Measurements from ENCODE around the gene TSC22D4. TPM values are rescaled to one million over a fixed set of nuclear protein-coding genes. Genes with fewer than 3 reads are reported as not detected.
"Not testable (repeated sequence)": the region's sequence is repeated elsewhere in the genome, so short reads cannot be mapped to it uniquely, and the experiment has no call there.

The TSC22D4 gene
- total RNA-seq, 4 donors from 2014 or later: 57.3 to 97.7 (median 68.0) TPM

DNA sequence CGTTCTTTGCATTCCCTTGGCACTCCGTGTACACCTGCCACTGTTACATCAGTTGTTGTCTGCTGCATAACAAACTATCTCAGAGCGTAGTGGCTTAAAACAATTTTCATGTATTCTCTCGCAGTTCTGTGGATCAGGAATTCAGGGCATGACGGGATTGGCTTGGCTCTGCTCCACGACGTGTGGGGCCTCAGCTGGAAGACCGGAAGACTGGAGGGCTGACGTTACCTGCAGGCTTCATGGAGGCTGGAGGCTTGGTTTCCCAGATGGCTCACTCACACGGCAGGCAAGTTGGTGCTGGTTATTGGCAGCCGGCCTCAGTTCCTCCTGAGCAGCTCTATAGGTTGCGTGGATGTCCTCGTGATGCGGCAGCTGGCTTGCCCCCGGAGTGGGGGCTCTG is 30.2 kb upstream of the TSC22D4 start:
- DNase-seq (ENCODE audit: low spot score in 2 of 2): peak; percentile 53 to 87
- no peak overlapping the region for H3K4me3 ChIP-seq (ENCODE audit: low read depth, poor library complexity, severe bottlenecking)
- intact Hi-C loops (cut with DNase I; ENCODE audit: low total_unique reads): no loop called here
- no peak for TF ChIP-seq POLR2A (IDR thresholded peaks at IDR 0.05)
- 26 to 34% methylated on average over 13 to 15 of the region's 15 CpGs for WGBS, 2 donors

DNA sequence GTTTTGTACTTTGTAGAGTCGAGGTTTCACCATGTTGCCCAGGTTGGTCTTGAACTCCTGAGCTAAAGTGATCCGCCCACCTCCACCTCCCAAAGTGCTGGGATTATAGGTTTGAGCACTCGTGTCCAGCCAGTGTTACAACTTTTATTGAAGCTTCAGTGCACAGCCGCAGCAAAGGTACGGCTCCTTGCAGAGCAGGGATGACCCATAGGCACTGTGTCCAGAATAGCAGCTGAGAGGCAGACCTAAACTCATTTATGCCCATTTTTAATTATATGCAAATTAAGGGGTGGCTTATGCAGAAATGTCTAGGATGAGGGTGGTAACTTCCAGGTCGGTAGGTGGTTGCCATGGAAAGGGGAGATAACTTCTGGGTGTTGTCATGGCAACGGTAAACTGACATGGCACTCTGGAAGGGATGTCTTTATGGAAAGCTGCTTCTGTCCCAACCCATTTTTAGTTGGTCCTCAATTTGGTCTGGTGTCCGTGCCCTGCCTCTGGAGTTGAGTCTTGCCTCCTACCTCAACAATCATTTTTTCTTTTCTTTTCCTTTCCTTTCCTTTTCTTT is 27.4 kb upstream of the TSC22D4 start:
- intact Hi-C loops (cut with DNase I; ENCODE audit: low total_unique reads): no loop called here
- 71 to 75% methylated on average over 8 of the region's 8 CpGs for WGBS, 2 donors
- TF ChIP-seq POLR2A (IDR thresholded peaks at IDR 0.05): no peak
- TF ChIP-seq, protein P1, sequence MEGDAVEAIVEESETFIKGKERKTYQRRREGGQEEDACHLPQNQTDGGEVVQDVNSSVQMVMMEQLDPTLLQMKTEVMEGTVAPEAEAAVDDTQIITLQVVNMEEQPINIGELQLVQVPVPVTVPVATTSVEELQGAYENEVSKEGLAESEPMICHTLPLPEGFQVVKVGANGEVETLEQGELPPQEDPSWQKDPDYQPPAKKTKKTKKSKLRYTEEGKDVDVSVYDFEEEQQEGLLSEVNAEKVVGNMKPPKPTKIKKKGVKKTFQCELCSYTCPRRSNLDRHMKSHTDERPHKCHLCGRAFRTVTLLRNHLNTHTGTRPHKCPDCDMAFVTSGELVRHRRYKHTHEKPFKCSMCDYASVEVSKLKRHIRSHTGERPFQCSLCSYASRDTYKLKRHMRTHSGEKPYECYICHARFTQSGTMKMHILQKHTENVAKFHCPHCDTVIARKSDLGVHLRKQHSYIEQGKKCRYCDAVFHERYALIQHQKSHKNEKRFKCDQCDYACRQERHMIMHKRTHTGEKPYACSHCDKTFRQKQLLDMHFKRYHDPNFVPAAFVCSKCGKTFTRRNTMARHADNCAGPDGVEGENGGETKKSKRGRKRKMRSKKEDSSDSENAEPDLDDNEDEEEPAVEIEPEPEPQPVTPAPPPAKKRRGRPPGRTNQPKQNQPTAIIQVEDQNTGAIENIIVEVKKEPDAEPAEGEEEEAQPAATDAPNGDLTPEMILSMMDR (IDR thresholded peaks at IDR 0.05): no peak
- no peak for DNase-seq (ENCODE audit: low spot score in 2 of 2)
- H3K4me3 ChIP-seq (ENCODE audit: low read depth, poor library complexity, severe bottlenecking): no peak overlapping the region

DNA sequence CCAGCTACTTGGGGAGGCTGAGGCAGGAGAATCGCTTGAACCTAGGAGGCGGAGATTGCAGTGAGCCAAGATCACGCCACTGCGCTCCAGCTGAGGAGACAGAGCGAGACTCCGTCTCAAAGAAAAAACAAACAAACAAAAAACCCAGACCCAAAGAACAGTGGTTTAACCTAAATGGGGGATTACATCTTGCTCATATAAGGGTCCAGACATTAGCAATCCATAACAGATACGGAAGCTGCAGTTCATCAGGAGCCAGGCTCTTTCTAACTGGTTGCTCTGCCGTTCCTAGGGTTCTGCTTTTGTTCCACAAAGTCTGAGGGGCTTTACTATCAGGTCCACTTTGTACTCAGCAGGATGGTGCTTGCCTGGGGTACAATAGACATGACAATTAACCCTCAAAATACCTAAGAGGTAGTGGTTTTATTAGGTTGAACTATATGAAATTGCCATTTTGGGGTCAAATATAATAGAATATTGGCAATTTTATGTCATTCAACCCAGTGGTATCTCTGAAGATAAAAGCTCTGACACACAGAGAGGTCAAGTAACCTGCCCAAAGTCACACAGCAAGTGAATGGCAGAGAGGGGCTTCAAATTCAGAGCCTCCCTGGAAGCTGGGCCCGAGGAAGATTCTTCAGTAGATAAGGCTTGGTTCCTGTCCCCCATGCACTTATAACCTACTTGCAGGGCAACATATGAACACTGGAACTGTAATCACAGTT is 26.0 kb upstream of the TSC22D4 start:
- no peak overlapping the region for H3K4me3 ChIP-seq (ENCODE audit: low read depth, poor library complexity, severe bottlenecking)
- no peak for TF ChIP-seq POLR2A (IDR thresholded peaks at IDR 0.05)
- TF ChIP-seq, protein P1 (IDR thresholded peaks at IDR 0.05): no peak
- intact Hi-C loops (cut with DNase I; ENCODE audit: low total_unique reads): no loop called here
- DNase-seq (ENCODE audit: low spot score in 2 of 2): no peak
- 92 to 95% methylated on average over 9 of the region's 9 CpGs for WGBS, 2 donors

DNA sequence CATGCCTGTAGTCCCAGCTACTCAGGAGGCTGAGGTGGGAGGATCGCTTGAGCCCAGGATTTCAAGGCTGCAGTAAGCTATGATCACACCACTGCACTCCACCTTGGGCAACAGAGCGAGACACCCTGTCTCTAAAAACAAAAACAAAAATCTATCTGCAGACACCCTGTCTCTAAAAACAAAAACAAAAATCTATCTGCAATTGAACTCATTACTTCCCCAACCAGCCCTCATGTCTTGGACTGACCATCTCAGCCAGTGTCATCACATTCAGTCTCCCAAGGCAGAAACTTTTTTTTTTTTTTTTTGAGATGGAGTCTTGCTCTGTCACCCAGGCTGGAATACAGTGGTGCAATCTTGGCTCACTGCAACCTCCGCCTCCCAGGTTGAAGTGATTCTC is 25.0 kb upstream of the TSC22D4 start:
- DNase-seq (ENCODE audit: low spot score in 2 of 2); H3K4me3 ChIP-seq (ENCODE audit: low read depth, poor library complexity, severe bottlenecking); intact Hi-C loops (cut with DNase I; ENCODE audit: low total_unique reads): not testable (repeated sequence)
- WGBS, 2 donors: 89 to 95% methylated on average over 3 of the region's 3 CpGs

DNA sequence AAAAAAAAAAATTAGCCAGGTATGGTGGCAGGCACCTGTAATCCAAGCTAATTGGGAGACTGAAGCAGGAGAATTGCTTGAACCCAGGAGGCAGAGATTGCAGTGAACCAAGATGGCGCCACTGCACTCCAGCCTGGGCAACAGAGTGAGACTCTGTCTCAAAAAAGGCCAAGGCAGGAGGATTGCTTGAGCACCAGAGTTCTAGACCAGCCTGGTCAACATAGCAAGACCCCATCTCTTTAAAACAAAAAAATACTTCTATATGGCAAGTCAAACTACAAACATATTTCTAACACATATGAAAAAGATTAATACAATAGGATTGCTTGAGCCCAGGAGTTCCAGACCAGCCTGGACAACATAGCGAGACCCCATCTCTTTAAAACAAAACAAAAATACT is 21.7 kb upstream of the TSC22D4 start:
- intact Hi-C loops (cut with DNase I; ENCODE audit: low total_unique reads); H3K4me3 ChIP-seq (ENCODE audit: low read depth, poor library complexity, severe bottlenecking); DNase-seq (ENCODE audit: low spot score in 2 of 2): not testable (repeated sequence)
- WGBS, 2 donors: 96 to 99% methylated on average over 2 of the region's 2 CpGs

DNA sequence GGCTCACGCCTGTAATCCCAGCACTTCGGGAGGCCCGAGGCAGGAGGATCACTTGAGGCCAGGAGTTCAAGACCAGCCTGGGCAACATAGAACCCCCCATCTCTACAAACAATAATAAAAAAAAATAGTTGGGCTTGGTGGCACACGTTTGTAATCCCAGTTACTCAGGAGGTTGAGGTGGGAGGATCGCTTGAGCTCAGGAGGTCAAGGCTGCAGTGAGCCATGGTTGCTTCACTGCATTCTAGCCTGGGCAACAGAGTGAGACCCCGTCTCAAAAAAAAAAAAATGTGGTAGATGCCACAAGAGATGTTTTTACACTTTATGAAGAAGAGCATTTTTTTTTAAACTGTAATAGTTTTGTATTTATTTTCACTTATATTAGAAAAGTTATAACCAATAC is 17.5 kb upstream of the TSC22D4 start:
- intact Hi-C loops (cut with DNase I; ENCODE audit: low total_unique reads): no loop called here
- TF ChIP-seq, protein P1 (IDR thresholded peaks at IDR 0.05): no peak
- no peak for TF ChIP-seq POLR2A (IDR thresholded peaks at IDR 0.05)
- H3K4me3 ChIP-seq (ENCODE audit: low read depth, poor library complexity, severe bottlenecking): no peak overlapping the region
- WGBS, 2 donors: 85 to 87% methylated on average over 6 of the region's 6 CpGs
- no peak for DNase-seq (ENCODE audit: low spot score in 2 of 2)

DNA sequence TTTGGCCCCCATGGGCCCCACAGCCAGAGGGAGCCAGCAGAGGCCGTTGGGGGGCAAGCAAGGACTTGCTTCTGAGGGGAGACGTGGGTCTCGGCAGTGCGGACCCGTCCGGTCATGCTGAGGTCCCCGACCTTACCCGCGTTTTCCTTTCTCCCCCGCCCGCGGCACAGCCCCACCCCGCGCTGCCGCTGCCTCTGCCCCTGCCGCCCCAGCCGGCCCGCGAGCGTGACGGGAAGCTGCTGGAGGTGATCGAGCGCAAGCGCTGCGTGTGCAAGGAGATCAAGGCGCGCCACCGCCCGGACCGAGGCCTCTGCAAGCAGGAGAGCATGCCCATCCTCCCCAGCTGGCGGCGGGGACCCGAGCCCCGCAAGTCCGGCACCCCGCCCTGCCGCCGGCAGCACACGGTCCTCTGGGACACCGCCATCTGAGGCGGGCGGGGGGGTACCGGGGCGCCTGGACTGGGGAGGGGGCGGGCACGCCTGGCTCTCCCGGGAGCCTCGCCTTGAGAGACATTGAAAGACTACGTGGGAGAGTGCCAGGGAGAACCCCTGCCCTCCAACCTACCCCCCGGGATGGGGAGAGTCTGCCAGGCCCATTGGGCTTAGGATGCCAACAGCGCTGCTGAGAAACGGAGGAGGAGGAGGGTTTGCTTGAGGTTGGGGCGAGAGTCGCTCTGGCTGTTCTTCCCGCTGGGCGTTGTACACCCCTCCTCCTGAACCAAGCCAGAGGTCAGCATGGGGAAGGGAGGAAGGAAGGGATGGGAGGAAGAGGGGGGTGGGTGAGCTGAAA is 14.7 kb upstream of the TSC22D4 start:
- intact Hi-C loops (cut with DNase I; ENCODE audit: low total_unique reads): no loop called here
- WGBS, 2 donors: 7 to 35% methylated on average over 16 to 33 of the region's 56 CpGs
- H3K4me3 ChIP-seq (ENCODE audit: low read depth, poor library complexity, severe bottlenecking): no peak overlapping the region
- DNase-seq (ENCODE audit: low spot score in 2 of 2): peak in 1 of 2 donors; percentile 91
- TF ChIP-seq POLR2A (IDR thresholded peaks at IDR 0.05): no peak
- TF ChIP-seq, protein P1 (IDR thresholded peaks at IDR 0.05): no peak

Data from lower leg skin (tissue), 4 donors.